Liver (tissue), 2 donors: ENCODE results near the gene USHBP1.

Source experiments
- CTCF ChIP-seq: fragments of 150-350 bp; IDR thresholded peaks from 2 replicates; pipeline ENCODE4 v1.5.1; 2017; ENCODE audit warnings: improper control_type of control experiment, low read depth, low read length; ENCODE audit not compliant: missing input control
- YY1 ChIP-seq: IDR thresholded peaks from 2 replicates; pipeline ENCODE4 v1.6.1; 2016; ENCODE audit warnings: antibody characterized with exemption, mild to moderate bottlenecking
- donor health status: healthy.

DNA sequence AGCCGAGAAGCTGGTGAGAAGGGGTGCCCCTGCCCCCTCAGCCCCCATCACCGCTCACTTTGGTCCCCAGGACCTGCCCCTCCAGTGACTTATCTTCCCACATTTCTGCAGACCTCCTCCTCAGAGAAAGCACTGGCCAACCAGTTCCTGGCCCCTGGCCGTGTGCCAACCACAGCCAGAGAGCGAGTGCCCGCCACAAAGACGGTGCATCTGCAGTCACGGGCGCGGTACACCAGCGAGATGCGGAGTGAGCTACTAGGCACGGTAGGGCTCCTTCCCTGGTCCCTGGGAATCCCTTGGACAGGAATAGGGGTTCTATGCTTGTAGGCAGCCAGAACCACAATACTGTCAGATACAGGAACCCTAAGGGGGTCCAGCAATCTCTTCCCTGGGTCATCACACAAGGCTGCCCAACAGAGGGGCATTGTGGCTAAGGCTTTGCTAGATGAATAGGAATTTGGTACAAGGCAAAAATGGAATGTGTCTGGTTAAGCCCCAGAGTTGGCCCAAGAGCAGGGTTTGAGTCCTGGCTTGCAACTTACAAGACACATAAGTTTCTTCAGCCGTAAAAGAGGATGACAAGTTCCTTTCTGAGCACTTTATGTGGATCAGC is 48.4 kb downstream of the USHBP1 start:
- TF ChIP-seq CTCF (no peak), YY1 (no peak)
